Suprapubic skin (tissue), 4 donors: ENCODE results near the gene KDM2B.

Source experiments
- CTCF ChIP-seq, 2 donors: fragments of 200-600 bp in 1 of 2; fragments of 450-650 bp in 1 of 2; sonication (generic) in 1 of 2; IDR thresholded peaks; one replicate each; pipeline ENCODE4 v1.5.1; 2016 to 2019; ENCODE audit warnings: antibody characterized with exemption in 2 of 2, mild to moderate bottlenecking in 1 of 2, moderate library complexity in 1 of 2
- EP300 ChIP-seq: sonication (generic); formaldehyde crosslinking; IDR thresholded peaks from one replicate; pipeline ENCODE4 v1.6.1; 2017; ENCODE audit warnings: antibody characterized with exemption
- POLR2A ChIP-seq, 2 donors: fragments of 450-650 bp; IDR thresholded peaks; one replicate each; pipeline ENCODE4 v1.6.1; 2017; ENCODE audit warnings: antibody characterized with exemption in 2 of 2, mild to moderate bottlenecking in 2 of 2, moderate library complexity in 2 of 2
- POLR2AphosphoS5 ChIP-seq, 3 donors: sonication (generic); formaldehyde crosslinking; IDR thresholded peaks; one replicate each; pipeline ENCODE4 v1.6.1; 2017; ENCODE audit warnings: antibody characterized with exemption in 3 of 3

- no peak for TF ChIP-seq POLR2A (IDR thresholded peaks at IDR 0.05)
- no peak for TF ChIP-seq POLR2AphosphoS5 (IDR thresholded peaks at IDR 0.05)
- TF ChIP-seq CTCF (IDR thresholded peaks at IDR 0.05) = no peak
- TF ChIP-seq EP300 = no peak
Observed at GRCh38 chr12:121468499-121468801, 112.4 kb downstream of the KDM2B start.
